HepG2 (cell line): ENCODE data around the gene DDX39B. TPM values are rescaled to one million over a fixed set of nuclear protein-coding genes. Genes with fewer than 3 reads are reported as not detected.

Experiments
- ARID5B ChIP-seq: IDR thresholded peaks from 2 replicates; pipeline ENCODE4 v1.4.0; 2020; ENCODE audit warnings: mild to moderate bottlenecking, missing genetic modification reagents
- BHLHE40 ChIP-seq: IDR thresholded peaks from 2 replicates; pipeline ENCODE4 v1.6.1; 2011; ENCODE audit warnings: low read length, improper control_type of control experiment
- BORCS8-MEF2B ChIP-seq: sonication (generic); formaldehyde crosslinking; IDR thresholded peaks from 2 replicates; pipeline ENCODE4 v1.8.0; 2022; ENCODE audit warnings: mild to moderate bottlenecking, missing genetic modification reagents
- CSRNP1 ChIP-seq: sonication (generic); formaldehyde crosslinking; IDR thresholded peaks from 2 replicates; pipeline ENCODE4 v1.8.1; 2023; ENCODE audit warnings: mild to moderate bottlenecking, missing genetic modification reagents
- HBP1 ChIP-seq: IDR thresholded peaks from 2 replicates; pipeline ENCODE4 v1.6.1; 2016; ENCODE audit warnings: low read depth, control low read depth
- HIVEP1 ChIP-seq: sonication (generic); formaldehyde crosslinking; IDR thresholded peaks from 2 replicates; pipeline ENCODE4 v1.4.0; 2020; ENCODE audit warnings: mild to moderate bottlenecking, missing genetic modification reagents
- HNRNPH1 ChIP-seq: fragments of 200-400 bp; formaldehyde crosslinking; optimal IDR thresholded peaks from 2 replicates; pipeline ENCODE3; 2017; ENCODE audit warnings: mild to moderate bottlenecking, low read depth, low read length
- IKZF1 ChIP-seq: fragments of 450-650 bp; IDR thresholded peaks from 2 replicates; pipeline ENCODE4 v1.7.1; 2016
- IRF9 ChIP-seq: sonication (generic); formaldehyde crosslinking; IDR thresholded peaks from 2 replicates; pipeline ENCODE4 v1.8.0; 2022; ENCODE audit warnings: missing genetic modification reagents, mild to moderate bottlenecking, borderline replicate concordance
- KMT2A ChIP-seq: sonication (generic); formaldehyde crosslinking; IDR thresholded peaks from 2 replicates; pipeline ENCODE4 v1.4.0; 2020; ENCODE audit warnings: missing genetic modification reagents
- NFKBIZ ChIP-seq: IDR thresholded peaks from 2 replicates; pipeline ENCODE4 v1.6.1; 2018; ENCODE audit warnings: missing genetic modification reagents, missing compliant biosample characterization
- PAF1 ChIP-seq: IDR thresholded peaks from 2 replicates; pipeline ENCODE4 v1.6.1; 2016; ENCODE audit warnings: missing genetic modification reagents, missing compliant biosample characterization
- POGZ ChIP-seq: sonication (generic); formaldehyde crosslinking; IDR thresholded peaks from 2 replicates; pipeline ENCODE4 v1.4.0; 2020; ENCODE audit warnings: mild to moderate bottlenecking, missing genetic modification reagents
- POLR2G ChIP-seq: fragments of 200-400 bp; formaldehyde crosslinking; IDR thresholded peaks from 2 replicates; pipeline ENCODE4 v1.6.1; 2018; ENCODE audit warnings: mild to moderate bottlenecking, low read depth, low read length, moderate library complexity
- RAD21 ChIP-seq: fragments of 450-650 bp; formaldehyde crosslinking; IDR thresholded peaks from 2 replicates; pipeline ENCODE4 v1.5.0; 2020; ENCODE audit warnings: mild to moderate bottlenecking
- RBM22 ChIP-seq: fragments of 200-400 bp; formaldehyde crosslinking; optimal IDR thresholded peaks from 2 replicates; pipeline ENCODE3; 2017; ENCODE audit warnings: mild to moderate bottlenecking, low read length, moderate library complexity
- ZC3H4 ChIP-seq: sonication (generic); formaldehyde crosslinking; IDR thresholded peaks from 2 replicates; pipeline ENCODE4 v1.4.0; 2020; ENCODE audit warnings: missing genetic modification reagents, borderline replicate concordance
- ZNF850 ChIP-seq: sonication (generic); formaldehyde crosslinking; conservative IDR thresholded peaks from 2 replicates; pipeline ENCODE4 v1.9.0; 2021; ENCODE audit warnings: mild to moderate bottlenecking, missing genetic modification reagents
- polyA plus RNA-seq, 8 experiments: library from polyadenylated mRNA; depleted of rRNA in 3 of 8; stranded (reverse) in 7 of 8; unstranded in 1 of 8; fragments of >200 nt; fragmentation: Illumina TruSeq in 4 of 8; extraction: Trizol in 4 of 8; gene quantifications; 2 replicates each; pipeline versions ENCODE4 v1.2.1 to v1.2.3, GENCODE V29; 2011 to 2016; ENCODE audit warnings: low read depth in 4 of 8, missing spikeins in 1 of 8, mixed read lengths in 1 of 8; ENCODE audit not compliant: insufficient read depth in 1 of 8
- total RNA-seq, 5 experiments: library from RNA; depleted of rRNA; stranded (reverse); fragments of >200 nt; fragmentation: Illumina TruSeq; extraction: Trizol; gene quantifications; 2 replicates each; pipeline ENCODE4 v1.2.3, GENCODE V29; 2016; ENCODE audit warnings: low read depth in 1 of 5

Gene DDX39B
- total and polyA plus RNA-seq, 2 of the 13 experiments (the other 11 are each of a cell fraction or from before 2014, with no cell fraction given), result 570 to 678 TPM

- TF ChIP-seq IRF9 (CRISPR knock-in tag) (peak; percentile 42; the same call in 1 of the 2 replicates), POGZ (CRISPR knock-in tag) (no peak), POLR2G (peak; percentile 72; the same call in 1 of the 2 replicates), HIVEP1 (CRISPR knock-in tag) (0 out of 2 replicates have a peak, but pooled peaks have one; percentile 15), BHLHE40 (0 out of 2 replicates have a peak, but pooled peaks have one; percentile 11), RAD21 (CRISPR knock-in tag) (0 out of 2 replicates have a peak, but pooled peaks have one; percentile 17), ARID5B (CRISPR knock-in tag) (peak; percentile 8; the same call in 1 of the 2 replicates), HBP1 (0 out of 2 replicates have a peak, but pooled peaks have one; percentile 45), RBM22 (peak; percentile 91), ZNF850 (0 out of 2 replicates have a peak, but pooled peaks have one; percentile 28), NFKBIZ (CRISPR knock-in tag) (peak; percentile 62; the same call in 1 of the 2 replicates), PAF1 (peak; percentile 96), CSRNP1 (CRISPR knock-in tag) (peak; percentile 22; the same call in 1 of the 2 replicates), HNRNPH1 (peak; percentile 72), BORCS8-MEF2B (CRISPR knock-in tag) (peak; percentile 25; the same call in 1 of the 2 replicates), ZC3H4 (CRISPR knock-in tag) (0 out of 2 replicates have a peak, but pooled peaks have one; percentile 39), IKZF1 (no peak), KMT2A (0 out of 2 replicates have a peak, but pooled peaks have one; percentile 41)
Observed at GRCh38 chr6:31528821-31529328, 12.9 kb downstream of the DDX39B start, which contains the start of gene MCCD1 (continued).
